Suprapubic skin (tissue), 4 donors: ENCODE results near the gene CTNNBL1.

Experiments
- CTCF ChIP-seq, 2 donors: fragments of 200-600 bp in 1 of 2; fragments of 450-650 bp in 1 of 2; sonication (generic) in 1 of 2; IDR thresholded peaks; one replicate each; pipeline ENCODE4 v1.5.1; 2016 to 2019; ENCODE audit warnings: antibody characterized with exemption in 2 of 2, mild to moderate bottlenecking in 1 of 2, moderate library complexity in 1 of 2
- EP300 ChIP-seq: sonication (generic); formaldehyde crosslinking; IDR thresholded peaks from one replicate; pipeline ENCODE4 v1.6.1; 2017; ENCODE audit warnings: antibody characterized with exemption
- POLR2A ChIP-seq, 2 donors: fragments of 450-650 bp; IDR thresholded peaks; one replicate each; pipeline ENCODE4 v1.6.1; 2017; ENCODE audit warnings: antibody characterized with exemption in 2 of 2, mild to moderate bottlenecking in 2 of 2, moderate library complexity in 2 of 2
- POLR2AphosphoS5 ChIP-seq, 3 donors: sonication (generic); formaldehyde crosslinking; IDR thresholded peaks; one replicate each; pipeline ENCODE4 v1.6.1; 2017; ENCODE audit warnings: antibody characterized with exemption in 3 of 3

DNA sequence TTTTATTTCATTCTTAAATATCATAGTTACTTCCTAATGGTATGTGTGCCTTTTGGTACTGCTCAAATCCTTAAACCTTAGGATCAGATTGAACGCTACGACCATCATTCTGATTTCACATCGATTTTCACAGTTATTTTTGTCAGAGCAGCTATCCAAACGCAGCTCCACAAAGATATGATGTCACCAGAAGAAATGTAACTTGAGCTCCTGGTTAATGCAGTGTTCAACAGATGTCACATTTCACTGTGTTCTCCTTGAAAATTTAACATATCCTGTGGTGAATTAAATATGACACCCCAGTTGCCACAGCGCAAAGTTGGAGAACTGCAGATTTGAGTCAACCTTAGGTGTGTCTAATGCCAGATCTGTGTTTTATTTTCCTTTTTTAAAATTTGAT, 81.4 kb downstream of the CTNNBL1 start:
- TF ChIP-seq CTCF (IDR thresholded peaks at IDR 0.05) = no peak
- no peak for TF ChIP-seq EP300
- no peak for TF ChIP-seq POLR2AphosphoS5 (IDR thresholded peaks at IDR 0.05)
- TF ChIP-seq POLR2A (IDR thresholded peaks at IDR 0.05) = no peak
